Central memory CD4-positive, alpha-beta T cell (primary cell): ENCODE results near the gene PLA2G2F.
A peak's percentile ranks its signal among the peaks of the same experiment; 100 is the strongest.

ENCODE experiments used
- DNase-seq: peaks from one replicate; pipeline ENCODE4 v3.0.0; 2022

PLA2G2F gene

GRCh38 chr1:20192364-20192763 lies 53.2 kb downstream of the PLA2G2F start:
- no peak for DNase-seq

- no peak for DNase-seq
Observed at GRCh38 chr1:20192871-20193411, 53.8 kb downstream of the PLA2G2F start.

- no peak for DNase-seq
Observed at GRCh38 chr1:20194224-20194623, 55.1 kb downstream of the PLA2G2F start.

- DNase-seq = peak; percentile 51
Observed at GRCh38 chr1:20194757-20195461, 55.8 kb downstream of the PLA2G2F start.

- no peak for DNase-seq
Observed at GRCh38 chr1:20195462-20195780, 56.3 kb downstream of the PLA2G2F start.

- no peak for DNase-seq
Observed at GRCh38 chr1:20197329-20197791, 58.2 kb downstream of the PLA2G2F start.

GRCh38 chr1:20198296-20198695 lies 59.2 kb downstream of the PLA2G2F start:
- no peak for DNase-seq

GRCh38 chr1:20198918-20199317 lies 59.8 kb downstream of the PLA2G2F start:
- no peak for DNase-seq

- no peak for DNase-seq
Observed at GRCh38 chr1:20199403-20199802, 60.3 kb downstream of the PLA2G2F start.

- no peak for DNase-seq
Observed at GRCh38 chr1:20199840-20200239, 60.7 kb downstream of the PLA2G2F start.
